ENCODE measurements around the gene TLNRD1.

TLNRD1 gene

DNA sequence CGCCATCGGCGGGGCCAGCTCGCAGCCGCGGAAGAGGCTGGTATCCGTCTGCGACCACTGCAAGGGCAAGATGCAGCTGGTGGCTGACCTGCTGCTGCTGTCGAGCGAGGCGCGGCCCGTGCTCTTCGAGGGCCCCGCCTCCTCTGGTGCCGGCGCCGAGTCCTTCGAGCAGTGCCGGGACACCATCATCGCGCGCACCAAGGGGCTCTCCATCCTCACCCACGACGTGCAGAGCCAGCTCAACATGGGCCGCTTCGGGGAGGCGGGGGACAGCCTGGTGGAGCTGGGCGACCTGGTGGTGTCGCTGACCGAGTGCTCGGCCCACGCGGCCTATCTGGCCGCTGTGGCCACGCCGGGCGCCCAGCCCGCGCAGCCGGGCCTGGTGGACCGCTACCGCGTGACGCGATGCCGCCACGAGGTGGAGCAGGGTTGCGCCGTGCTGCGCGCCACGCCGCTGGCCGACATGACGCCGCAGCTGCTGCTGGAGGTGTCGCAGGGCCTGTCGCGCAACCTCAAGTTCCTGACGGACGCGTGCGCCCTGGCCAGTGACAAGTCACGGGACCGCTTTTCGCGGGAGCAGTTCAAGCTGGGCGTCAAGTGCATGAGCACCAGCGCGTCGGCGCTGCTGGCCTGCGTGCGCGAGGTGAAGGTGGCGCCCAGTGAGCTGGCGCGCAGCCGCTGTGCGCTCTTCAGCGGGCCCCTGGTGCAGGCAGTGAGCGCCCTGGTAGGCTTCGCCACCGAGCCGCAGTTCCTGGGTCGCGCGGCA lies 1.8 kb downstream of the TLNRD1 start:
- DNase-seq (ENCODE audit: low spot score) = no peak

DNA sequence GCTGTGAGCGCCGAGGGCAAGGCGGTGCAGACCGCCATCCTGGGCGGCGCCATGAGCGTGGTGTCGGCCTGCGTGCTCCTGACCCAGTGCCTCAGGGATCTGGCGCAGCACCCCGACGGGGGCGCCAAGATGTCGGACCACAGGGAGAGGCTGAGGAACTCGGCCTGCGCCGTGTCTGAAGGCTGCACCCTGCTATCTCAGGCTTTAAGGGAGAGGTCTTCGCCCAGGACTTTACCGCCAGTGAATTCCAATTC lies 2.3 kb downstream of the TLNRD1 start:
- DNase-seq (ENCODE audit: low spot score) = no peak

GRCh38 chr15:81006124-81006523 lies 5.4 kb downstream of the TLNRD1 start:
- no peak for DNase-seq (ENCODE audit: low spot score)

DNA sequence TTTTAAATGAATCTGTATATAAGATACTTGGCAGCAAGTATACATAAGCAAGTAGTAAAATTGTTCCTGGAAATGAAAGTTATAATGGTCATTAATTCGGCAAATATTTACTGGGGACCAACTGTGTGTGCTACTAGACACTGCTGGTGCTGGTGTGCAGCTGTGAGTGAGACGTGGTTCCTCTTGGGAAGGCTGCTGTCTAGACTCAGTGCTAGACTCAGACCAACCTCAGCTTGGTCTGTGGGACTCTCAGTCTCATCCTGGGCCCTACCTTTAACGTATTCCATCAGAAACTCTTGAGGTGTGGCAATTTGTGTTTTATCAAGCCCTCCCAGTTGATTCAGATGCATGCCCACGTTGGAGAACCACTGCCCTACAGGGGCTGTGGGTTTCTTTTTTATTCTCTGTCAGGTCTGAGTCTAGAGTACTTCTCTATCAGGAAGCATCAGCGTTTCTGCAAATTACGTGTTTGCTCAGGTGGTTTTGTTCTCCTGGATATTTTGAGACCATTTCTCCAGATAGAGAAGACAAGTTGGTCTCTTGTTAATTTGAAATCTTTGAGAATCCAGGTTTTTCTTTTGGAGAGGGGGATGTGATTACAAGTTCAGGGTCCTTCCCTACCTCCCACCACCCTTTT lies 6.8 kb downstream of the TLNRD1 start:
- no peak for DNase-seq (ENCODE audit: low spot score)

DNA sequence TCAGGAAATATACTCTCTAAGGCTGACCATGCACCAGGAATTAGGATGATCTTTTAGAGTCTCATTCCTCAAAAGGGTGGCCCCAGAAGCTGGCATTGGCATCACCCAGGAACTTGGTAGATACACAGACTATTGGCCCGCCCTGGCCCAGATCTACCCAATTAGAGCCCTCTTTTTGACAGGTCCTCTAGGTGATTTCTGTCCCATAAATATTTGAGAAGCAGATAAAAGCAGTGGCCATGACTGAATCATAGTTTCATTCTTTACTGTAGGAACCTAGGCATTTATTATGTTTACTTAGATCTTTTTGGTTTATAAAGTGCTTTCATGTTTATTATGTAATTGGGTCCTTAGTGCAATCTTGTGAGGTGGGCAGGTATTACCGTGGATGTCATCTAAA lies 7.6 kb downstream of the TLNRD1 start:
- DNase-seq (ENCODE audit: low spot score) = no peak

DNA sequence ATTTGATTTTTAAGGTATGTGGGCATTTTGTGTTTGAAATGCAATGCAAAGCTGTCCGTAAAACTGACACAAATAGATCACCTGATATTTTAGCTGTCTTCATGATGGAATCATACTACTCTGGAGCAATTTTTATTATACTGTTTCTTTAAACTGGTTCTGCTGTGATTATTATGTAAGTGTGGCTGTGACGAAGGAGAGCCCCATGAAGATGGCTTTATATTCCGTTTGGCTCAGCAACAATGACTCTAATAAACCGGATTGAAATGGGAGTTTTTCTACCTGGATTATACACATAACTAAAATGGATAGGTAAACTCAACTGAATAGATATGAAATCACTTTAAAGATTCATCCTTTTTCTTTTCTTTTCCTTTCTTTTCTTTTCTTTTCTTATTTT lies 9.4 kb downstream of the TLNRD1 start:
- no peak for DNase-seq (ENCODE audit: low spot score)

DNA sequence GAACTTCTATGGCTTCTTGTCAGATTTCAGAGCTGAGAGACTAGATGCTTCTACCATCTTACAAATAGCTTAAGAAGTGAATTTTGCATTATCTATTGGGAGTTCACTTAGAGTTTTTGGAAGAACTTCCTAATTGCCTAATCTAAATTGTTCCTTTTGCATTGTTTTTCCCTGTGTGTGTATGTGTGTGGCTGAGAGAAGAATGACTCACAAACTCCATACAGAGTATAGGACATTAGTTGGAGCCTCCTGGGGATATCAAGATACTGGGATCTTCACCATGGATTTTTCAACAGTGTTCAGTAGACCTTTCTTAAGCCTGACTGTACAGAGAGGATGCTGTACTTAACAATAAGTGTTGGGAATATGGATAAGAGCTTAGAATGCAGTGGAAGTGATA lies 10.9 kb downstream of the TLNRD1 start:
- no peak for DNase-seq (ENCODE audit: low spot score)

DNA sequence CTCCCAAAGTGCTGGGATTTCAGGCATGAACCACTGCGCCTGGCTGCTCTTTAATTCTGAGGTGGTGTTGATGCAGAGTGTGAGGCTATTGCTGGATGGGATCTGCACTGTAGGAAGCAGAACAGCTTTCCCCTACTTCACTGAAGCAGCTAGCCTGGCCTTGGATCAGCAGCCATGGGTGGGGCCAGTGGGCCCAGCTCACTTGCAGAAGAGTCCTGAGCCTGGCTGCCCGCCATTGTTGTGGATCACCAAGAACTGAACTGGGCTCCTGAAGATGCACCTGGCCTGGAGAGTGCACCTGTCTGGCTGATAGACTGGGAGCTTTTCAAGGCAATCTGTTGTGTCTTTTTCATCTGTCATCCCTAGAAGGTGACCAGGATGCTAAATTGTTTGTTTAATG lies 11.9 kb downstream of the TLNRD1 start:
- no peak for DNase-seq (ENCODE audit: low spot score)

- no peak for DNase-seq (ENCODE audit: low spot score)
Observed at GRCh38 chr15:81013396-81013929, 12.7 kb downstream of the TLNRD1 start.

GRCh38 chr15:81014446-81015093 lies 13.8 kb downstream of the TLNRD1 start:
- no peak for DNase-seq (ENCODE audit: low spot score)

GRCh38 chr15:81015621-81016488 lies 15.1 kb downstream of the TLNRD1 start:
- peak; percentile 82 for DNase-seq (ENCODE audit: low spot score)

DNA sequence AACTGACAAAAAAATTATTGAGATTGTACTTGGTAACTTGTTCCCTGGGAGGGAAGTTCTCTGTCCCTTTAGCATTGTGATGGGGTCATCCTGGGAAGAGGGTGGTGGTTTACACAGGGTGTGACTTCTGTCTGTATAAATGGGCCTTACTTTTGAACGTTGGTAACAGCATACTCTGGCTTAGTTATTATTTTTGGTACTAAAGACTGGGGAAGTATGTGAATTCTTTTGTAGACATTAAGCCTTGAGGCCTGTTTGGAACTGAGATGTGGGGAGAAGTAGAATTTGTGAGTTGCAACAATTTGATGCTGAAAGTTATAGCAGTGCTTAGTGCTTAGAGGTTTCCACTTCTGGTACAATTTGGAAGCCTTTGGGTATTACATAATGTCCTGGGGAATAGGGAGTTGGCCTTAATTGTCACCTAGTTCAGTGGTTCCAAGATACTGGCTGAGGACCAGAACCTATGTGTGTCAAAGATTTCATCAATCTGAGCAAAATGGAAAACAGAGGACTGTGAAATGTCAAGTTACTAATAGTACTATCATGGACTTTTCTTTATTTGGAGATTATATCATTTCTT lies 15.9 kb downstream of the TLNRD1 start:
- DNase-seq (ENCODE audit: low spot score) = no peak

DNA sequence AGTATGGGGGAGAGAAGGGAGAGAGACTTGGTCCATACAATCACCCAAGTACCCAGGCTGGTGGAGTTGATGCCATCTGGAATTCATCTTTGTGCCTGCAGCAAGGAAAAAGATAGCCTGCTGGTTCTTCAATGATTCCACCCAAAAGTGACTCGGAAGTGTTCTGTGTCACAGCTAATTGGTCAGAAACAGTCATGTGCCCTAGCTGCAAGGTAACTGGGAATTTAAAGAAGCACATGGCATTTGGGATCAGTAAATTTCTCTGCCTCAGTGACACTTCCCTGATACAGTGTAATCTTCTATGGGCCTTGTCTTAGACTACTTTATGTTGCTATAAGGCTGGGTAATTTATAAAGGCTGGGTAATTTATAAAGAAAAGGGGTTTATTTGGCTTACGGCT lies 17.5 kb downstream of the TLNRD1 start:
- DNase-seq (ENCODE audit: low spot score) = no peak

DNA sequence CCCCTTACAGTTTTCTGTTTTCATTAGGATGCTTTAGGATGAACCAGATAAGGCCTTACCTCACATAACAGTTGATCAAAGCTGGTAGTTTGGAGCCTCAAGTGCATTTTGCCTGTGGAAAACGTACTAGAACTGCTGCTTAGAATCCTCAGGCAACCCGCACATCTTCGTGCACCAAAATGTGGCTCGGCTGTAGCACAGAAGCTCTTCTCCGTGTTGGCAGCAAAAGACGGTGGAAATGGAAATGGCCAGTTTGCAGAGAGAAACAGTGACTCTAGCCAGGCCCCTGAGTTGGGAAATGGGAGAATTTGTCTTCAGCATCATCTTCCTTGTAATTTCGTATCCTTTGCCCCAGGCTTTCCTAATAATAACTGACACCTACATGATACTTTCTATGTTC lies 20.6 kb downstream of the TLNRD1 start:
- no peak for DNase-seq (ENCODE audit: low spot score)

- DNase-seq (ENCODE audit: low spot score) = peak; percentile 70
Observed at GRCh38 chr15:81023483-81024264, 23.0 kb downstream of the TLNRD1 start.

- DNase-seq (ENCODE audit: low spot score) = no peak
Observed at GRCh38 chr15:81024265-81024872, 23.6 kb downstream of the TLNRD1 start.

GRCh38 chr15:81024936-81025335 lies 24.2 kb downstream of the TLNRD1 start:
- no peak for DNase-seq (ENCODE audit: low spot score)

DNA sequence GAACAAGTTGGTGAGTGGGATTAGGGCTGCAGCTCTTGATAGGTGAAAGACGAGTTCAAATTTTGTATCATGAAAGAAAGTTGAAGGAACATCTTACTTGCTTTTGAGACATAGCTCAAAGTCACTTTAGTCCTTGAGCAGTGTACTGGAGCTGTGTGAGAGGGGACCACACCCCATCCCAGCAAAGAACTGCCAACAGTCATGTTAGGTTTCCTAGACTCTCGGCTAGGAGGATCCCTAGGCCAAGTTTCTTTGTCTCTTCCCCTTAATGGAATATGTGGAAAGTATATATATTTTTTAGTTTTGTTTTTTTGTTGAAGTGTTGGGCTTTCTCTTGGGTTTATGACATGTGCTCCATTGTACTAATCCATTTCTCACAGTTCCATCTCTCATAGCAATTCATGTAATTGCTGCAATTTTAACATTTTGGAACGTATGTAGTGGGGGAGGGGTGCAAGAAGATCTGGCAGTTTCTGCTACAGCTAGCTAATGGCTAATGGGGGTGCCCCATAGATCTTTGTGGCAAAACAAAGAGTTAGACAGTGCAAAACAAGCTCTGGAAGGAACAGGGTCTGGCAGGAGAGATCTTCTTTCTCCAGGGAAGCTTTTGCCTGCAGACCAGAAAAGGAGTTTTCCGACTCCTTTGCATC lies 25.1 kb downstream of the TLNRD1 start:
- no peak for DNase-seq (ENCODE audit: low spot score)

DNA sequence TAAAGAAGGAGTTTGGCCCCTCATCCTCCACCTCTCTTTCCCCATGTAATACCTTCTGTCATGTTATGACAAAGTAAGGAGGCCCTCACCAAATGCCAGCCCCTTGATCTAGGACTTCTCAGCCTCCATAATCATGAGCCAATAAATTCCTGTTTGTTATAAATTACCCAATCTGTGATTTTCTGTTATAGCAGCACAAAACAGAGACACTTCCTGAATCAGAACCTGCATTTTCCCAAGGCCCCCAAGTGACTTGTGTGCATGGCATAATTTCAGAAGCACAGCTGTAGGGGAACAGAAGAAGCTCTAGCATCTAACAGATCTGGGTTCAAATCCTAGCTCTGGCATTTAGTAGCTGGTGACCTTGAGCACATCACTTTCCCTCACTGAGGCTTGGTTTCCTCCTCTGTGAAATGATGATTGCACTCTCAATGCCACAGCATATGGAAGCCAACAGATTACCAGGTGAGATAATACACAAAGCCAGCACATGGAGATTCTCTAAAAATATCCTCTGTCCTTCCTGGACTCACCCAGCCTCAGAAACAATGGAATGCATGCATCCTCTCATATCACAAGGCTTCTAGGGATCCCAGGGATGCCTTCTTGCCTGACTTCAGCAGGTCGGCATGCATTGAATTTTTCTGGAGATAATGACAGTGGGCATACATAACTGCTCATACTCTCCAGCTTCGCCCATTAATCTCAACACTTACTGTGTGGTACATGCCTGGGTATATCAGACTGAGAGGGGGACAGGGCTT lies 26.3 kb downstream of the TLNRD1 start:
- DNase-seq (ENCODE audit: low spot score) = no peak

Measured in putamen (tissue), 1 donor.